NCI-H1105 treated with DMSO at 0.1 percent for 48 hours (cell line): ENCODE data around the gene PDZD8.
"Not testable (repeated sequence)": the region's sequence is repeated elsewhere in the genome, so short reads cannot be mapped to it uniquely, and the experiment has no call there.

Source experiments
- DNase-seq: peaks from one replicate; lab custom pipeline; 2025; lab: John Stamatoyannopoulos, UW

PDZD8 gene

DNA sequence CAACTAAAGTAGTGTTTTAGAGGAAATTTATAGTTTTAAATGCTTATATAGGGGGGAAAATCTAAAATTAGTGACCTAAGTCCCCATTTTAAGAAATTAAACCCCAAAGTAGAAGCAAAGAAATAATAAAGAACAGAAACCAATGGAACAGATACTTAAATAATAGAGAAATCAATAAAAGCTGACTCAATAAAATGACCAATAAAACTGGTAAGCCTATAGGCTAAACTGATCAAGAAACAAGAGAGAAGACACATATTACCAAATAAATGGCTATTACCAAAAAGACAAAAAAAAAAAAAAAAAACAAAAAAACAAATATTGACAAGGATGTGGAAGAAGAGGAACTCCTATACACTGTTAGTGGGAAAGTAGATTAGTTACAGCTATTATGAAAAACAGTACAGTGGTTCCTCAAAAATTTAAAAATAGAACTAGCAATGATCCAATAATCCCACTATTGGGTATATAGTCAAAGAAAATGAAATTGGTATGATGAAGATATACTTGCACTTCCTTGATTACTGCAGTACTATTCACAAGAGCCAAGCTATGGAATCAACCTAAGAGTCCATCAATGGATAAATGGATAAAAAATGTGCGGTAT, 81.1 kb downstream of the PDZD8 start:
- DNase-seq, result no peak

DNA sequence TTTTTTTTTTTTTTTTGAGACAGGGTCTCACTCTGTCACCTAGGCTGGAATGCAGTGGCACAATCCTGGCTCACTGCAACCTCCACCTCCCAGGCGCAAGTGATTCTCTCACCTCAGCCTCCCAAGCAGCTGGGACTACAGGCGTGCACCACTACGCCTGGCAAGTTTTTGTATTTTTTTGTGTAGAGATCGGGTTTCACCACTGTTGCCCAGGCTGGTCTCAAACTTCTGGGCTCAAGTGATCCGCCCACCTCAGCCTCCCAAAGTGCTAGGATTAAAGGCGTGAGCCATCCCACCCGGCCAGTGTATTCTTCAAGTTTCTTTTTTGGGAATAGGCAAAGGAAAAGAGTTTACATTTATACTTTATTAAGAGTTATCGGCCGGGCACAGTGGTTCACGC, 84.4 kb downstream of the PDZD8 start:
- DNase-seq, result not testable (repeated sequence)

DNA sequence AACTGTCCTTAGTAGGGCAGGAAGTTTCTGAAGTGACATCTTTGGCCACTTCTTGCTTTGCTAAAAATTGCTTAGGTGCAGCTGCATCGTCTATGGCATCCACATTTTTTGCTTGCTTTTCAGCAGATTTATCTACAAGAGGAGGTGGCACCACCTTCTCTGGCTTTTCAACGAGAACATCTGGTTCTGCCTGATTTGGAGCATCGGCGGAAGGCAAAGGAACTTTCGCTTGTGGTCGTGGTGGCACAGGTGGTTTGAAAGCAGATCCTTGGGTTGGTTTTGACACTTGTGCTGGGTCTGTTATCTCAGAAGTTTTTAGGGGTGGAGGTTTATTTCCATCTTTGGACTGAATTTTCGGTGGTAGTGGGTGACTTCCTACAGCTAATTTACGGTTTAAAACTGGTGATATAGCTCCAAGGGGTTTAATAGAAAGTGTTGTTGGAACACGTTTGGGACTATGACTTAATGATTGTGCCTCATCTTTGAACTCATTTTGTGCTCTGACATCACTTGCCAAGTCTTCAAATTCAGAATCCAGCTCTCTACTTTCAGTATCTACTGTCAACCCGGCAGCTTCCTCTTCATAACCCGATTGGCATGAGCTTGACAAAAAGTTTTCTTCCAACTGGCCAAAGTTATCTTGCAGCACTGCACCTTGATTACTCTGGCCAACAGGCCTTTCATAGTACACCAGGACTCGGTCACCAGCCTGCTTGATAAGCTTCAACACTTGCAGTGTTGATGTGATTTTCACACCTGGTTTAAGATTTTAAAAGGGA, 90.3 kb downstream of the PDZD8 start:
- DNase-seq, result no peak

DNA sequence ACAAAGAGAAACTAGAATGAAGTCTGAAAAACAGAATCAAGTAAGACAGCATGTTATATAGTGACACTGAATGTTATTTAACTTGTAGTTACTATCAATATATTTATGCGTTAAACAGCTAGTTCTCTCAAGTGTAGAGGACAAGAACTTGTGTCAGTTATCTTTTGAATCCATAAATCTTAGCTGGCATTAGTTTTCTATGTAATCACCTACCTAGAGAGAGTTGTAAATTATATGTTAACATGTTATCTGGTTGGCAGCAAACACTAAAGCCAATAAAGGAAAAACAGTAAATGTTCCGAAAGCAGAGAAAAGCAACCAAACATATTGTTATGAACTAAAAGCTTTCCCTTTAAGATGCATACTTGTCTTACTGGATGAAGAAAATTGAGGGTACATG, 97.6 kb downstream of the PDZD8 start:
- no peak for DNase-seq

DNA sequence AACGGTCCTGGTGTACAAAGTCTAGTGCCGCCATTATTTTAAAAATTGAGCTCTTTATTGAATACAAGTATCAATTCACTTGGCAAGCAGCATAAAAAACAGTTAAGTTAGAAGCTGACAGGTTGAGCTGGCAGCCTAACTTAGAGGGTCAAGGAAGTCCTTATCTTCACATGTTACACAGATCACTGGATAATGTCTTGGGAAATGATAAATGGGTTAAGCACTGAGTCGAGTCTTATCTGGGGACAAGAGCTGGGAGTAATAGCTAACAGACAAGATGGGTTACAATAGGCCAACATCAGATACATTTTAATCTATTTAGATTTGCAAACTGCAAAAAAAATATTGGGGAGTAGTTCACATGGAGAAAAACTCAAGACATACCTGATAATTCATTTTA, 100.1 kb downstream of the PDZD8 start:
- DNase-seq, result no peak

DNA sequence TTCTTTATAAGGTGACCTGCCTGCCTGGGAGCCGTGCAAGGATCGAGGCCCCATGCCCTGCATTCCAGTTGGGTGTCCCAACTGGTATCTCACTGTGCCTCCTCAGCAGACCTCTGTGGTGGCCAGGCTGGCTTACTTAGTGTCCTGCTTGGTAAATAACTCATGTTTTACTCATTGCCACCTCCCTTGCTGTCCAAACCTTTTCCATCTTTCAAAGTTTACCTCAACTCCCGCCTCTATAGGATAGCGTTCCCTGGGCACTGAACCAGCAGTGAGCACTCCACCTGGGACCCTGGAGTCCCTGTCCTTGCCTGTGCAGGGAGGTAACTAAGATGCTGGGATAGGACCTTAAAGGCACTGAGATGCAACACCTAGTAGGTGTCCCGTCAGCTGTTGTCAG, 100.7 kb downstream of the PDZD8 start:
- DNase-seq, result no peak

DNA sequence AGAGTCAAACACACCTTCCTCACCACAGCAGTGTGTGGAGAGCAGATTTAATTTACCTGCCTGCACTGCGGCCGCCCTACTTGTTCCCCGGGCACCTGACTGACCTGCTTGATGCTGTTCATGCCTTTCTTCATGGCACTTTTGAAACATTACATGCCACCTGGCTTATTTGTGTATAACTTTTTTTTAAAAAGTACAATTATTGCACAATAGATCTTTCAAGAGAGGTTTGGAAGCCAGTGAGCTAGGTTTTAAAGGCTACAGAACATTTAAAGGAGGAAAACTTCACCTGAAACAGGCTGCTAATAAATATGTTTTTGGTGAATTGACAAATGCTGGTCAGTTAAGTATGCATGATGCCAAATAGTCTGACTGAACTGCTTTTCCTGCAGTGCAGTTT, 101.3 kb downstream of the PDZD8 start:
- DNase-seq, result no peak

DNA sequence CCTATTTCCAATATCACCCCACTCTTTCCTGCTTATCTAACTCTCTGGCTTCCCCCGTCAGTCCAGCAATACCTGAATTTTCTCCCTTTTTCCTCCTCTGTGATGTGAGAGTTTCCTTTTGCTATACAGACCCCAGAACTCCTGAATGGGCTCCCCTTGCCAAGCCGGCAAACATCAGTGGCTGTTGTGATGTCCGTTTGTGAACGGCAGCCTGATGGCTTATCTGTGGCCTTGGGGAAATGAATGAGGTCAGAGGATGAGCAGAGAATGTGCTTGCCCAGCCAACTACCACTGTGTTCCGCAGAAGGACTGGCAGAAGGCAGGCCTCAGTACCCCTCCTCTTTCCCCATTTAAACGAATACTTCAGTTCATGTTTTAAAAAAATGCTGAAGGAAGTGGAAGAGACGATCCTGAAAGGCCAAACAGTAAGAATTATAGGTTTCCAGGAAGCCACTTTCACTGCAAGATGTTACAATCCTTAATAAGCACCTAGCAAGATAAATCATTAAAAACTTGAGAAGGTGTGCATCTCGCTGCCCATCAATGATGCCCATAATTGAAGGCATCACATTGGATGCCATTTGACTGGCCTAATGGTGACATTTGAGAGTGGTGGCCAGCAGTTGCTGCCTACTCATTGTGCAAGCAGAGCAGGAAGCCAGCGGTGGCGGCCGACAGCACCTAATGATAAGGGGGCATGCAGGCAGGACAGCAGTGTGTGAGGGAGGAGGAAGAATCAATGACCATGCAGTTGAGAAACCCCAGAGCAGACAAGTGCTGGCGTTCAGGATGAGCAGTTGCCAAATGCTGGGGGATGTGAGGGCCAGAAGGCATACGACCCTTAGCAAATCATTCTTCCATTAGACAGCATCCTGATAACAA, 102.8 kb downstream of the PDZD8 start:
- DNase-seq, result no peak

DNA sequence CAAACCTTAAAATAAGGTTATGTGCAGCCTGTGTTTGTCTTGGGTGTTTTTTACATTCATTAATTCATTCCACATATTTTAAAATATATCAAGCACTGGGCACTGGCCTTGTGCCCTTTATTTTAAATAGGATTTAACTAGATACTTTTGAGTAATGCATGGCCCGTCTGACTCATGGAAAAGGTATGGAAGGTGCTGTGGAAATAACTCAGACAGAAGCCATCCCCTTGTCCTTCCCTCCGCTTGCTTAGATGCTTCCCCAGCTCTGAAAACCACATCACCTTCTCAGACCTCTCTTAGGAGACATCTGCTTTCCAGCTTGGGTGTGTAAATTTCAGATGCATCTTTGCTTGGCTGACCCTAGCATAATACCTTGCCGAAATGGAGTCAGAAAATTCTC, 103.8 kb downstream of the PDZD8 start:
- DNase-seq, result no peak

DNA sequence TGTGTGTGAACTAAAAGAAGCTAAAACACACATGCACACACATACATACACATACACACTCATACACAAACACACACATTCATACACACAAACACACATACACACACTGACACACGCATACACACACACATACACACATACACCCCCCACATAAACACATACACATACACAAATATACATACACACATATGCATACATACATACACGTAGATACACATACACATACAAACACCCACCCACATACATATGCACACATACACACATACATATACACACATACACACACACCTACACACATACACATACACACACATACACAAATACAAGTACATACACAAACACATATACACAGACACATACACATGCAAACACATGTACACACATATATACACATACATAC, 106.3 kb downstream of the PDZD8 start:
- DNase-seq, result no peak

DNA sequence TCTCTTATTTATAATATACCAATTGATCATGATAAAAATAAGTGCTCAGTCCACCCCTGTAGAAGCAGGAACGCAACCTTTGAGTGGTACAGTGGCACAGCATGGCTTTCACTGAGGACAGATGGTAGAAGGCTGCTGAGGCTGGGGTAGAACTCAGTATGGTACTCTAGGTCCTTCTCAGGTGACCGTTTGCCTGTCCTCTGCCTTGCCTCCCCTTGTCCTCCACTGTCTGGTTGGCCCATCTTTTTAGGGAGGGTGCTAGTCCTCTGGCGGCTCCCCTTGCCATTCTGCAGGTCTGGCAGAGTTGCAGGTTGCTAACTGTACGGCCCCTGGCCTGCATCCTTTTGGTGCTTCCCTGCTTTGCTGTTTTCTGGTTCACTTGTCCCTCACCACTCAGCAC, 107.0 kb downstream of the PDZD8 start:
- no peak for DNase-seq

DNA sequence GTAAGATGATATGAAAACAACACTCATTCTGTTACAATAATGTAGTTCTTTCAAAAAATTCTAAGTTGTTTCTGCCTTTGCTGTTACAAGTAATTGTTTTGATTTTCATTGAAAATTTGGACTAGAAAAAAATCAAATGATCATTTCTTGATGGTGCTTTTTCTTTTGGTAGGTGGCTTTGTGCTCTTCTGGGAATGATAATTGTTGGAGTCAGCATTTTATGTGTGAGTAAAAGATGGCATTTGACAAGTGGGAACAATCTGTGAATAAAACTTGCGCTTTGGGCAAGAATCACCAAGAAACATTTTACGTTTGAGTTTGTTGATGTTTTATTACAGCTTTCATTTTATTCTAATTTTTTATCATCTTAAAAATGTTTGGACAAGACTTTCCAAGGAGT, 108.4 kb downstream of the PDZD8 start:
- no peak for DNase-seq

DNA sequence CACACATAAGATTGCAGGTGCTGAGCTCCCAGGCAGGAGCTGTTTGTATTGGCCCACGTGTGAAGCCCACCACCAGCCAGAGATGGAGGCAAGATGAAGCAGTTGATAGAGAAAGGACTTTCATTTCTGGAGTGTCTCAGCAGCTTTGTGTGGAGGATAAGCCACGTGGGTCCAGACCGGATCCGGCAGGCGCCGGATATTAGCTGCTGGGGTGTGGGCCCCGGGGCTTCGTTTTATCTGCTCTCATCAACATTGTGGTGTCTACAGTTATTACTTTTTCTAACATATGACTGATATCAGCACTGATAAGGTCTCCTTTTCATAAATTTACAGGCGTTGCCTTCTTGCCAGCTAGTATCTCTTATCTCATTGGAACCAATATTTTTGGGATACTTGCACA, 108.8 kb downstream of the PDZD8 start:
- DNase-seq, result no peak

DNA sequence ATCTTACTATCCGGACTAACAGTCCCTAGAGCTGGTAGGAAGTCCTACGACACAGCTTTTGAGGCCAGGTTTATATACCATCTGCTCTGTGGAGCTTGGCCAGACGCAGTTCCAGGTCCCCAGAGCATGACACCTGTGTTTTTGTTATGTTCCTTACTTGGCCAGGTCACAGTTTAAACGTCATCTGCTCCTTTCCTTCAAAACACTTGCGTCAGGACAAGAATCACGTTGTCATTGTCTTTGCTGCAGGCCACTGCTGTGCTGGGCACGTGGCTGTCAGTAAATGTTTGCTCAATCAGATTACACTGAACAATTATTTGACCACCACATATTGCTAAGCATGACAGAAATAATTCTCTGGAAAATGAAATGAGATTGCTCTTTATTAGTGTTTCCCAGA, 110.5 kb downstream of the PDZD8 start:
- no peak for DNase-seq

DNA sequence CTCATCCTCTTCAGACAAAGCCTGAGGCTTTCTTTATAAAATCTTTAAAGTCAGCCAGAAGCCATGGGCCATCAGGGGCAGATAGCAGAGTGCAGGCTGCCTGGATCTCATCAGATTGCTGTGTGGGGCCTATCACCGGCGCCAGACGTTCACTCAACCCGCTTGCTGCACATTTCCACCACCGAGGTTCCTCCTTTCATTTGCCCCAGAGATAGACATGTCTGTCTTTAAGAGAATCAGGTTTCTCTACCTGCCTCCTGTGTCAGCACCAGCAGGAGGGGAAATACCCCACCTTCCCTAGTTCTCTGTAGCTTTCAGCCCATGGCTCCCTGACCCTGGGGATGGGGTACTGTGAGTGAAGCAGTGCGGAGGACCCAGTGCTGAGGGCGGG, 112.3 kb downstream of the PDZD8 start:
- DNase-seq, result no peak

DNA sequence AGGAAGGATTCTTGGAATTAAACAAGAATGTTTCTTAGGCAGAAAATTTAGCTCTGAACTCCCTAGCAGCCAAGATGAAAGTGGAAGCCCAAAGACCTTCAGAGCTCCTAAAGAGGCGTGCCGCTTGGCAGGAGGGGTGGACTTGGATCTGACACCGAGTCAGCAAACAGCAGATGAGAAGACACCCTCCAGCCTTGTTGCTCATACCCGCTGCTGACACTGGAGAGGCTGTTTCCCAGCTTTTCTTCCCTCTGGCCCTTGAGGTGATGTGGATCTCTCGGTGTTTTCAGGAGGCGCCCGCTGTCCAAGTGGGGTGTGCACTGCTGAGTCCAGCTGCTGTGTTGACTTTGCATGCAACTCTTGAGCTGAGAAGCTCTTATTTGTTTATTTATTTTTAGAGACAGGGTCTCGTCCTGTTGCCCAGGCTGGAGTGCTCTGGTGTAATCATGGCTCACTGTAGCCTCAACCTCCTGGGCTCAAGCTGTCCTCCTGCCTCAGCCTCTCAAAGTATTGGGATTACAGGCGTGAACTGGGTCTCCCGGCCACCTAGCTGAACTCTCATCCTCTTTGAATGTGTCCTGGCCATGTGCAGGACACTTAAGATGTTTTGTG, 112.8 kb downstream of the PDZD8 start:
- no peak for DNase-seq

DNA sequence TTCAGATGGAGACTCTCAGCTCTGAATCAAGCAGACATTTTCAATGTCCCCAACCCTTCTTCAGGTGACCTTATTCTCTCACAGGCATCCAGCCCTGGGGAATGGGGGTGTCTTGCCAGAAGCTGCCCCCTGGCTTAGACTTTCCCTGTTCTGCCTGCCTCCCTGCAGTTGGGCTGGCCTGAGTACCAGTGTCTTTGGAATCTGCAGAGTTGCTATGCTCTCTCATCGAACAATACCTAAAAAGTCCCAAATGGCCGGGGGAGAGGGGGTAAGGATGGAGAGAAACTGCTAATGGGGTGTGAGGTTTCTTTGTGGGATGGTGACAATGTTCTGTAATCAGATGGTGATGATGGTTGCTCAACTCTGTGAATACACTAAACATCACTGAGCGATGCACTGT, 113.7 kb downstream of the PDZD8 start:
- DNase-seq, result no peak

DNA sequence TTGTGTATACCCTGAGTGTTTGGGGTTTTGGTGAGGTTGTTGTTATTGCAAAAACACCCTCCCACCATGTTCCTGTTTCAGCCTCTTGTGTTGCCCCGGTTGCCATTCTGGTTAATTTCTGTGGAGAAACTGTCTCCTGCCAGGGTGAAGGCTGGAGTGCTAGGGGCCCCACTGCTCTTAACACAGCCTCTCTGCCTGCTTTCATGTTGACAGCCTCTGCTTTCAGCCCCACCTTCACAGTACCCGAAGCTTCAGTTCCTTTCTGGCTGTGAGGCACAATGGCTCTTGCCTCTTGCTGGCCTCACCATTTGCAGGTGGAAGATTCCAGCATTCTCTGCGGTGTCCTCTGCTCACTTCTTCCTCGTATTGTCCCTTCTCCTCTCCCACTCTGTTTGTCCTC, 115.2 kb downstream of the PDZD8 start:
- DNase-seq, result no peak

DNA sequence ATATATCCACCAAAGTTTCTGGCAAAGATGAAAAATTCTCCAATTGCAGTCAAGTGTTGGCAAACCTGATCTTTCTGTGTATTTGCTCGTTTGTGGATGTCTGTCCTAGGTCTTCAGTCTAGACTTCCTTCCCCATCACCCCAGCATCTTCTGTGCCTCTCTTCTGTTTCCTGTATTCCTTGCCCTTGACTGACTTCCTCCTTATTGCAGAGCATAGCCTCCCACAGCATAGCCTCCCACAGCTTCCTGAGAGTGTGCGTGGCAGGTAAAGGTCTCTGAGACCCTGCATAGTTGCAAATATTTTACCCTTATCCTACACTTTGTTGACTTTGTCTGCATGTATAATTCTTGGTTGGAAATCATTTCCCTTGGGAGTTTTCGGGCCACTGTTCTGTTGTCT, 116.0 kb downstream of the PDZD8 start:
- no peak for DNase-seq

DNA sequence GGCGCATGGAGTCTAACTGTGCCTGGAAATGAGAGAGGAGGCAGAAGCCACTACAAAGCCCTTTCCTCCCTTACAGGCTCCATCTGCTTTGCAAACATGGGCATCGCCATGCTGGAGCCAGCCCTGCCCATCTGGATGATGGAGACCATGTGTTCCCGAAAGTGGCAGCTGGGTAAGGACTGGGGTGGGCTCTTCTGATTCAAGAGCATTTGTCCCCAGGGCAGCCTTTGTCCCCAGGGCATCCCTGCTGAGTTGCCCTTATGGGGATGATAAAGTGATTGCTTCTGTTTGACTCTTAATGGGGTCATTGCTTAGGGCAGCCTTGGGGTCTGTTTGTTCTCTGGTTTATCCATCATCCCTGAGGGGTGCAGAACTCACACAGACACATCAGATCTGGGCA, 117.5 kb downstream of the PDZD8 start:
- no peak for DNase-seq

DNA sequence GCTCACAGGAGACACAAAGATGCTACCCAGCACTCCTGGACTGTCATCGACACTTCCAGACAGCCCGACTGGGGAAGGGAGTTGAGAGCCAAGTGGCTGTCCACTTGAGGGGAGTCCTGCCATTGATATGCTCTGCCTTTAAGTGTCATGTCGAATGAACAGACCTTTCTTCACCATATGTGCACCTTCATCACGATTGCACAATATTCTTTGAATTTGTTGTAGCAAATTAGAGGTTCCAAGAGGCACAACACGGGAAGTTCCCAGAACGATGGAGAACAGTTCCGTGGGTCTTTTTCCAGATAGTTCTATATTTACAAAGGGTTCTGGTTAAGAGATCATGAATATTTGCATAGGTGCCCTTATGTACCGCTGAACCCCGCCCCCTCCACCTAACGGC, 118.3 kb downstream of the PDZD8 start:
- DNase-seq, result no peak

DNA sequence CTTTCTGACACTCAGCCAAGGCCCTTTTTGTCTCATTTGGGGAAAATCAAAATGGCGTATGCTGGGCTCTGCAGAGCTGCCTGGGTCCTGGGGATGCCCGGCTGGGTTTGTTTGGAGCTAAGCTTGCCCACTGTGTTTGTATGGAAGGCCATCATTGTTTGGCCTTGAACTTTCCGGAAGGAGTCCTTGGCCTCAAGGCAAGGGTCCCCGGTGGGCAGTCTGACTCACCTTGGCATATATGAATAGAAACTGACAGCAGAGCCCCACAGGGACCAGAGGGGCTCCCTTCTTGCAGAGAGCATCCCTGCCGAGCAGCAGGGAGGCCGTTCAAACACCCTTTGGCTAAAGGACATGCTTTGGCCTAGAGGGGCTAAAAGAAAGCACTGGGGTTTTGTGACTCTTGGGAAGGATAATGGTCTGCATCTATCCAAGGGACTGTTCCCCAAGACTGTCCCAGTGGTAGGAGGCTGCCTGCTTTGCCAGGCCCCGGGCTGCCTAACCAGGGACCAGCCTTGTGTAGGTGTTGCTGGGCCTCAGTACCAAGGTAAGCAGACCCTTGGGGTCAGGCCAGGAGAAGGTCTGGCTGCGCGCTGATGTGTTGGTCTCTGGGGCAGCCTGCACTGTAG, 119.3 kb downstream of the PDZD8 start:
- no peak for DNase-seq
